PC-9 (cell line): ENCODE results near the gene NCLN. TPM values are rescaled to one million over a fixed set of nuclear protein-coding genes. Genes with fewer than 3 reads are reported as not detected.

Experiments used
- BruUV-seq: library from RNA; stranded (reverse); fragments of 400-500 nt; replicated peaks from 2 replicates; lab custom pipeline; 2021; lab: Mats Ljungman, UMichigan
- CTCF ChIA-PET: fragments of 300-600 bp; sonication (Branson Sonifier 250); formaldehyde crosslinking; loops from one replicate; lab custom pipeline; 2022; ENCODE audit warnings: antibody characterized with exemption; lab: Charles Lee
- POLR2A ChIA-PET: fragments of 300-600 bp; sonication (Branson Sonifier 250); formaldehyde crosslinking; loops from one replicate; lab custom pipeline; 2022; ENCODE audit warnings: antibody characterized with exemption; ENCODE audit not compliant: unreplicated experiment; lab: Charles Lee
- DNase-seq, 2 experiments: peaks; one replicate each; pipeline versions ENCODE4 v3.0.0 to v3.0.0-alpha.2; 2015 to 2022; ENCODE audit warnings: mixed read lengths in 1 of 2
- H2AFZ ChIP-seq: fragments of 200-600 bp; sonication (generic); 2 replicates; pipeline ENCODE4 v1.8.1; 2017; ENCODE audit warnings: antibody characterized with exemption
- H3F3A ChIP-seq: fragments of 200-600 bp; sonication (generic); 2 replicates; pipeline ENCODE4 v1.8.1; 2017; ENCODE audit warnings: antibody characterized with exemption, mild to moderate bottlenecking, low read depth; ENCODE audit not compliant: insufficient read depth
- H3K27ac ChIP-seq: fragments of 200-600 bp; sonication (generic); 2 replicates; pipeline ENCODE4 v1.6.1; 2016; ENCODE audit warnings: mixed run types
- H3K27me3 ChIP-seq: fragments of 200-600 bp; sonication (generic); 2 replicates; pipeline ENCODE4 v1.6.1; 2016; ENCODE audit warnings: low read depth, mixed run types; ENCODE audit not compliant: insufficient read depth
- H3K36me3 ChIP-seq: fragments of 200-600 bp; sonication (generic); 2 replicates; pipeline ENCODE4 v1.6.1; 2016; ENCODE audit warnings: low read depth, mixed run types
- H3K4me1 ChIP-seq: fragments of 200-600 bp; sonication (generic); replicated peaks from 2 replicates; pipeline ENCODE4 v1.6.1; 2016; ENCODE audit warnings: mixed run types; ENCODE audit not compliant: insufficient read depth
- H3K4me2 ChIP-seq: fragments of 200-600 bp; sonication (generic); 2 replicates; pipeline ENCODE4 v1.6.1; 2017; ENCODE audit warnings: mixed run types
- H3K4me3 ChIP-seq: fragments of 200-600 bp; sonication (generic); 2 replicates; pipeline ENCODE4 v1.6.1; 2016; ENCODE audit warnings: mixed run types
- H3K79me2 ChIP-seq: fragments of 200-600 bp; sonication (generic); 2 replicates; pipeline ENCODE4 v1.6.1; 2017; ENCODE audit warnings: low read depth, mixed run types
- H3K9me2 ChIP-seq: fragments of 200-600 bp; sonication (generic); 2 replicates; pipeline ENCODE4 v1.8.1; 2017; ENCODE audit warnings: mild to moderate bottlenecking; ENCODE audit not compliant: insufficient read depth
- H3K9me3 ChIP-seq: fragments of 200-600 bp; sonication (generic); 2 replicates; pipeline ENCODE4 v1.8.1; 2016; ENCODE audit warnings: low read depth; ENCODE audit not compliant: insufficient read depth
- H4K20me1 ChIP-seq: fragments of 200-600 bp; sonication (generic); 2 replicates; pipeline ENCODE4 v1.8.1; 2017; ENCODE audit not compliant: insufficient read depth
- EZH2 ChIP-seq: fragments of 200-600 bp; sonication (generic); IDR thresholded peaks from 2 replicates; pipeline ENCODE4 v1.8.0; 2017; ENCODE audit warnings: antibody characterized with exemption, low read depth
- intact Hi-C: fragments of 100-400 bp; cut with micrococcal nuclease; formaldehyde crosslinking; loops from one replicate; pipeline ENCODE4 v1.10.0; 2022; ENCODE audit not compliant: unreplicated experiment
- total RNA-seq: library from RNA; stranded (reverse); gene quantifications from 2 replicates; pipeline ENCODE4 v1.2.3, GENCODE V29; 2021
- TF ChIP-seq, protein P1 (sequence below): fragments of 200-600 bp; sonication (generic); conservative IDR thresholded peaks from 2 replicates; pipeline ENCODE4 v1.6.1; 2017; ENCODE audit warnings: mixed run types, antibody characterized with exemption, mild to moderate bottlenecking, moderate library complexity

The NCLN gene
- total RNA-seq, 1 experiment from 2014 or later = 61.4 TPM

GRCh38 chr19:3254520-3254919, 68.8 kb downstream of the NCLN start:
- Histone ChIP-seq H3K27me3 (peaks cover 15% of the 10 kb centered on the region; the same call in 1 of the 2 replicates), H2AFZ (no peak overlapping the region), H3K9me3 (no peaks in the 10 kb centered on the region), H4K20me1 (no peaks in the 10 kb centered on the region), H3K9me2 (no peaks in the 10 kb centered on the region), H3K79me2 (no peaks in the 10 kb centered on the region), H3K36me3 (no peaks in the 10 kb centered on the region), H3K4me2 (no peak overlapping the region), H3F3A (no peaks in the 10 kb centered on the region), H3K4me1 (no peaks in the 10 kb centered on the region), H3K4me3 (no peak overlapping the region), H3K27ac (no peak overlapping the region)
- ChIA-PET CTCF (interaction anchor here (0.6 kb wide), 1 partner anchor 212 kb away, joined by 3 read pairs; no protein-coding TSS in a partner anchor), POLR2A (no interaction called here)
- no peak for TF ChIP-seq EZH2
- TF ChIP-seq, protein P1, sequence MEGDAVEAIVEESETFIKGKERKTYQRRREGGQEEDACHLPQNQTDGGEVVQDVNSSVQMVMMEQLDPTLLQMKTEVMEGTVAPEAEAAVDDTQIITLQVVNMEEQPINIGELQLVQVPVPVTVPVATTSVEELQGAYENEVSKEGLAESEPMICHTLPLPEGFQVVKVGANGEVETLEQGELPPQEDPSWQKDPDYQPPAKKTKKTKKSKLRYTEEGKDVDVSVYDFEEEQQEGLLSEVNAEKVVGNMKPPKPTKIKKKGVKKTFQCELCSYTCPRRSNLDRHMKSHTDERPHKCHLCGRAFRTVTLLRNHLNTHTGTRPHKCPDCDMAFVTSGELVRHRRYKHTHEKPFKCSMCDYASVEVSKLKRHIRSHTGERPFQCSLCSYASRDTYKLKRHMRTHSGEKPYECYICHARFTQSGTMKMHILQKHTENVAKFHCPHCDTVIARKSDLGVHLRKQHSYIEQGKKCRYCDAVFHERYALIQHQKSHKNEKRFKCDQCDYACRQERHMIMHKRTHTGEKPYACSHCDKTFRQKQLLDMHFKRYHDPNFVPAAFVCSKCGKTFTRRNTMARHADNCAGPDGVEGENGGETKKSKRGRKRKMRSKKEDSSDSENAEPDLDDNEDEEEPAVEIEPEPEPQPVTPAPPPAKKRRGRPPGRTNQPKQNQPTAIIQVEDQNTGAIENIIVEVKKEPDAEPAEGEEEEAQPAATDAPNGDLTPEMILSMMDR = no peak
- intact Hi-C loops = no loop called here
- BruUV-seq = no TSS peak
- no peak for DNase-seq

GRCh38 chr19:3257071-3257470, 71.3 kb downstream of the NCLN start:
- Histone ChIP-seq H3K36me3 (no peaks in the 10 kb centered on the region), H3K4me2 (no peak overlapping the region), H3K4me1 (no peaks in the 10 kb centered on the region), H3K4me3 (no peak overlapping the region), H3K27me3 (0 out of 2 replicates have a peak, but pooled peaks cover 11% of the 10 kb centered on the region), H3K79me2 (no peaks in the 10 kb centered on the region), H2AFZ (no peak overlapping the region), H4K20me1 (no peaks in the 10 kb centered on the region), H3K9me3 (no peaks in the 10 kb centered on the region), H3K27ac (no peak overlapping the region), H3K9me2 (no peaks in the 10 kb centered on the region), H3F3A (no peaks in the 10 kb centered on the region)
- intact Hi-C loops = no loop called here
- CTCF ChIA-PET = no interaction called here
- TF ChIP-seq, protein P1 = no peak
- no peak for TF ChIP-seq EZH2
- BruUV-seq = no TSS peak
- POLR2A ChIA-PET = no interaction called here
- no peak for DNase-seq

Other genes with a start within 250 kb of the NCLN start
- gene ZNF77, start 241.0 kb upstream of the NCLN start, total RNA-seq = 2.1 and 2.5 TPM in 2 replicates
- 0.90 and 1.1 TPM in 2 replicates for gene TLE6, start 208.4 kb upstream of the NCLN start, total RNA-seq
- 13.7 and 21.8 TPM in 2 replicates for gene TLE2, start 156.7 kb upstream of the NCLN start, total RNA-seq
- 210 and 217 TPM in 2 replicates for gene TLE5, start 123.4 kb upstream of the NCLN start, total RNA-seq
- gene GNA11, start 91.6 kb upstream of the NCLN start, total RNA-seq = 36.9 and 38.8 TPM in 2 replicates
- 14.2 and 16.3 TPM in 2 replicates for gene GNA15, start 49.9 kb upstream of the NCLN start, total RNA-seq
- gene S1PR4, start 7.2 kb upstream of the NCLN start, total RNA-seq = 0.37 and 0.83 TPM in 2 replicates
- gene CELF5, start 38.7 kb downstream of the NCLN start, total RNA-seq = 0.20 and 0.48 TPM in 2 replicates
- 71.1 and 75.6 TPM in 2 replicates for gene NFIC, start 180.7 kb downstream of the NCLN start, total RNA-seq